ENCODE data around the gene TXNL4A. TPM values are rescaled to one million over a fixed set of nuclear protein-coding genes. Genes with fewer than 3 reads are reported as not detected.

TXNL4A gene
- total RNA-seq, 1 donor from 2014 or later = 44.3 TPM

- Histone ChIP-seq H3K4me2 (no peak overlapping the region), H3K79me2 (ENCODE audit: low read depth) (no peaks in the 10 kb centered on the region), H3K9ac (no peak overlapping the region), H3F3A (ENCODE audit: low read depth) (no peaks in the 10 kb centered on the region), H4K20me1 (ENCODE audit: low read depth) (peaks cover 29% of the 10 kb centered on the region), H3K4me3 (no peak overlapping the region), H3K9me3 (ENCODE audit: low read depth) (no peaks in the 10 kb centered on the region), H3K27me3 (no peaks in the 10 kb centered on the region), H3K36me3 (no peaks in the 10 kb centered on the region), H2AFZ (replicated peaks) (no peak overlapping the region), H3K27ac (no peak overlapping the region), H3K4me1 (no peaks in the 10 kb centered on the region)
- DNase-seq (ENCODE audit: low spot score) = no peak
- Mint-ChIP-seq H3K4me1 (peaks cover 11% of the 10 kb centered on the region), H3K36me3 (peaks cover 52% of the 10 kb centered on the region), H3K4me3 (no peak overlapping the region), H3K9me3 (peaks cover 33% of the 10 kb centered on the region), H3K27ac (no peak overlapping the region), H3K27me3 (ENCODE audit: insufficient read depth, low read depth) (peaks cover 7% of the 10 kb centered on the region)
- TF ChIP-seq CTCF (IDR thresholded peaks at IDR 0.05) = no peak
- no peak for TF ChIP-seq EZH2 (IDR thresholded peaks at IDR 0.05)
- TF ChIP-seq EZH2phosphoT487 (IDR thresholded peaks at IDR 0.05) = no peak
Measured at GRCh38 chr18:79940126-79940813, 48.1 kb downstream of the TXNL4A start.

DNA sequence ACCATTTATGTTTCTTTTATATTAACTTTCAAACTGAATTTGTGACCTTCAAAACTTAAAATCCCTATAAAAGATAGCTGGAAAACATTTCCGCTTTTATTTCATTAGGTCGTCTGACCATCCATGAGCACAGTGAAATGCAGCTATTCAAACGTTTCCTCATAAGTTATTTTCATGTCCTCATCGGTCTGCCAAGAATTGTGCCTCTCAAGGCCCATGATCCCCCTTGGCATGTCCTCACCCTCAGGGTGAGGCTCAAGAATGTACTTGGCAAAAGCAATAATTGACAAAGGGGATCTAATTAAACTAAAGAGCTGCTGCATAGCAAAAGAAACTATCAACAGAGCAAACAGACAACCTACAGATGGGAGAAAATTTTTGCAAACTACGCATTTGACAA lies 49.3 kb downstream of the TXNL4A start:
- peaks cover 2% of the 10 kb centered on the region for H3K4me1 Mint-ChIP-seq
- no peaks in the 10 kb centered on the region for H3F3A ChIP-seq (ENCODE audit: low read depth)
- peaks cover 42% of the 10 kb centered on the region for H3K9me3 Mint-ChIP-seq
- H3K27ac Mint-ChIP-seq = no peak overlapping the region
- H3K27ac ChIP-seq = no peak overlapping the region
- H3K9me3 ChIP-seq (ENCODE audit: low read depth) = no peaks in the 10 kb centered on the region
- H3K4me3 ChIP-seq = no peak overlapping the region
- peaks cover 59% of the 10 kb centered on the region for H3K36me3 Mint-ChIP-seq
- H4K20me1 ChIP-seq (ENCODE audit: low read depth) = peaks cover 18% of the 10 kb centered on the region
- no peaks in the 10 kb centered on the region for H3K36me3 ChIP-seq
- no peak for DNase-seq (ENCODE audit: low spot score)
- TF ChIP-seq EZH2phosphoT487 (IDR thresholded peaks at IDR 0.05) (no peak), CTCF (IDR thresholded peaks at IDR 0.05) (no peak), EZH2 (IDR thresholded peaks at IDR 0.05) (no peak)
- H2AFZ ChIP-seq (replicated peaks) = no peak overlapping the region
- no peak overlapping the region for H3K4me2 ChIP-seq
- no peaks in the 10 kb centered on the region for H3K27me3 ChIP-seq
- H3K27me3 Mint-ChIP-seq (ENCODE audit: insufficient read depth, low read depth) = peaks cover 8% of the 10 kb centered on the region
- no peak overlapping the region for H3K4me3 Mint-ChIP-seq
- H3K79me2 ChIP-seq (ENCODE audit: low read depth) = no peaks in the 10 kb centered on the region
- H3K4me1 ChIP-seq = no peaks in the 10 kb centered on the region
- no peak overlapping the region for H3K9ac ChIP-seq

DNA sequence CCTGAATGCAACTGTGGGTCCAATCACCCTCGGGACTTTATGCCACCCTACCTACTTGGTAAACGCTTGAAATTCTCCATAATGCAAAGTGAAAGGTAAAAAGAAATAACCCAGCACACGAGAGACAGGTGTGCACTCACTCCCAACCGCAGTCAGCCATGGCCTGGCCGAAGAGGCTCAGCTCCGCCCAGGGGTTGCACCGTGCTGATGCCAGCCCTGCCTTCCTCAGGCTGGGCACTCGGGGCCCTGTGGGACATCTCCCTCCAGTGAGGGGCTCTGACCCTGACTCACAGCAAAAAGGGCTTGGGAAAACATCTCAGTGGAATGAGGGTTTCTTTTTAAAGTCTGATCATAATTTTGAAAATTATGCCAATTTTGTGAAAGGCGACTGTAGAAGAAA lies 50.2 kb downstream of the TXNL4A start:
- H3K36me3 ChIP-seq = no peaks in the 10 kb centered on the region
- DNase-seq (ENCODE audit: low spot score) = no peak
- H3K27me3 ChIP-seq = no peaks in the 10 kb centered on the region

More for the DNA sequence above, 50.2 kb downstream of the TXNL4A start:
- Histone ChIP-seq H3K27ac (no peak overlapping the region), H3K4me1 (no peaks in the 10 kb centered on the region), H3K9ac (no peak overlapping the region), H4K20me1 (ENCODE audit: low read depth) (peaks cover 12% of the 10 kb centered on the region), H3K79me2 (ENCODE audit: low read depth) (no peaks in the 10 kb centered on the region), H3K9me3 (ENCODE audit: low read depth) (no peaks in the 10 kb centered on the region), H2AFZ (replicated peaks) (no peak overlapping the region), H3K4me3 (no peak overlapping the region), H3K4me2 (no peak overlapping the region), H3F3A (ENCODE audit: low read depth) (no peaks in the 10 kb centered on the region)
- Mint-ChIP-seq H3K4me3 (no peak overlapping the region), H3K36me3 (peaks cover 68% of the 10 kb centered on the region), H3K27me3 (ENCODE audit: insufficient read depth, low read depth) (peaks cover 8% of the 10 kb centered on the region), H3K27ac (no peak overlapping the region), H3K9me3 (peaks cover 48% of the 10 kb centered on the region), H3K4me1 (peaks cover 2% of the 10 kb centered on the region)
- TF ChIP-seq CTCF (IDR thresholded peaks at IDR 0.05) = no peak
- TF ChIP-seq EZH2 (IDR thresholded peaks at IDR 0.05) = no peak
- TF ChIP-seq EZH2phosphoT487 (IDR thresholded peaks at IDR 0.05) = no peak
